ENCODE measurements around the gene INO80D.
"Not testable (repeated sequence)": the region's sequence is repeated elsewhere in the genome, so short reads cannot be mapped to it uniquely, and the experiment has no call there.

INO80D gene

GRCh38 chr2:206064077-206064476 is 21.9 kb downstream of the INO80D start:
- Histone ChIP-seq H3K27me3 (replicated peaks; ENCODE audit: control insufficient read depth, insufficient read depth, low read length, poor library complexity, severe bottlenecking) (no peaks in the 10 kb centered on the region), H3K9me3 (ENCODE audit: control insufficient read depth, low read length) (no peaks in the 10 kb centered on the region), H3K36me3 (ENCODE audit: control insufficient read depth, insufficient read depth, low read length) (peaks cover 19% of the 10 kb centered on the region), H3K4me3 (ENCODE audit: insufficient read depth, low read depth, low read length, poor library complexity, severe bottlenecking) (no peak overlapping the region), H3K4me1 (ENCODE audit: control insufficient read depth, insufficient read depth, low read length, poor library complexity, severe bottlenecking) (no peaks in the 10 kb centered on the region), H3K27ac (ENCODE audit: insufficient read depth, low read length, poor library complexity, severe bottlenecking) (no peak overlapping the region)
- no peak for DNase-seq

- Histone ChIP-seq H3K4me3 (ENCODE audit: insufficient read depth, low read depth, low read length, poor library complexity, severe bottlenecking) (no peak overlapping the region), H3K9me3 (ENCODE audit: control insufficient read depth, low read length) (no peaks in the 10 kb centered on the region), H3K36me3 (ENCODE audit: control insufficient read depth, insufficient read depth, low read length) (peaks cover 19% of the 10 kb centered on the region), H3K4me1 (ENCODE audit: control insufficient read depth, insufficient read depth, low read length, poor library complexity, severe bottlenecking) (no peaks in the 10 kb centered on the region), H3K27me3 (replicated peaks; ENCODE audit: control insufficient read depth, insufficient read depth, low read length, poor library complexity, severe bottlenecking) (no peaks in the 10 kb centered on the region), H3K27ac (ENCODE audit: insufficient read depth, low read length, poor library complexity, severe bottlenecking) (no peak overlapping the region)
- no peak for DNase-seq
These were observed 22.3 kb downstream of the INO80D start for GRCh38 chr2:206063635-206064034.

GRCh38 chr2:206062724-206063123 is 23.2 kb downstream of the INO80D start:
- H3K27me3 ChIP-seq (replicated peaks; ENCODE audit: control insufficient read depth, insufficient read depth, low read length, poor library complexity, severe bottlenecking) = no peaks in the 10 kb centered on the region
- no peaks in the 10 kb centered on the region for H3K9me3 ChIP-seq (ENCODE audit: control insufficient read depth, low read length)
- no peaks in the 10 kb centered on the region for H3K4me1 ChIP-seq (ENCODE audit: control insufficient read depth, insufficient read depth, low read length, poor library complexity, severe bottlenecking)
- no peak overlapping the region for H3K4me3 ChIP-seq (ENCODE audit: insufficient read depth, low read depth, low read length, poor library complexity, severe bottlenecking)
- H3K36me3 ChIP-seq (ENCODE audit: control insufficient read depth, insufficient read depth, low read length) = peaks cover 19% of the 10 kb centered on the region
- no peak overlapping the region for H3K27ac ChIP-seq (ENCODE audit: insufficient read depth, low read length, poor library complexity, severe bottlenecking)
- no peak for DNase-seq

- H3K4me3 ChIP-seq (ENCODE audit: insufficient read depth, low read depth, low read length, poor library complexity, severe bottlenecking) = no peak overlapping the region
- peaks cover 37% of the 10 kb centered on the region for H3K36me3 ChIP-seq (ENCODE audit: control insufficient read depth, insufficient read depth, low read length)
- H3K27me3 ChIP-seq (replicated peaks; ENCODE audit: control insufficient read depth, insufficient read depth, low read length, poor library complexity, severe bottlenecking) = no peaks in the 10 kb centered on the region
- no peaks in the 10 kb centered on the region for H3K9me3 ChIP-seq (ENCODE audit: control insufficient read depth, low read length)
- H3K4me1 ChIP-seq (ENCODE audit: control insufficient read depth, insufficient read depth, low read length, poor library complexity, severe bottlenecking) = no peaks in the 10 kb centered on the region
- no peak for DNase-seq
- no peak overlapping the region for H3K27ac ChIP-seq (ENCODE audit: insufficient read depth, low read length, poor library complexity, severe bottlenecking)
These were observed 29.7 kb downstream of the INO80D start for GRCh38 chr2:206056286-206056685.

GRCh38 chr2:206054952-206055351 is 31.0 kb downstream of the INO80D start:
- no peaks in the 10 kb centered on the region for H3K4me1 ChIP-seq (ENCODE audit: control insufficient read depth, insufficient read depth, low read length, poor library complexity, severe bottlenecking)
- no peaks in the 10 kb centered on the region for H3K27me3 ChIP-seq (replicated peaks; ENCODE audit: control insufficient read depth, insufficient read depth, low read length, poor library complexity, severe bottlenecking)
- peaks cover 36% of the 10 kb centered on the region for H3K36me3 ChIP-seq (ENCODE audit: control insufficient read depth, insufficient read depth, low read length)
- H3K27ac ChIP-seq (ENCODE audit: insufficient read depth, low read length, poor library complexity, severe bottlenecking) = no peak overlapping the region
- no peak for DNase-seq
- H3K9me3 ChIP-seq (ENCODE audit: control insufficient read depth, low read length) = no peaks in the 10 kb centered on the region
- H3K4me3 ChIP-seq (ENCODE audit: insufficient read depth, low read depth, low read length, poor library complexity, severe bottlenecking) = no peak overlapping the region

GRCh38 chr2:206051912-206052311 is 34.1 kb downstream of the INO80D start:
- H3K36me3 ChIP-seq (ENCODE audit: control insufficient read depth, insufficient read depth, low read length) = peaks cover 25% of the 10 kb centered on the region
- no peaks in the 10 kb centered on the region for H3K4me1 ChIP-seq (ENCODE audit: control insufficient read depth, insufficient read depth, low read length, poor library complexity, severe bottlenecking)
- DNase-seq = no peak
- H3K27me3 ChIP-seq (replicated peaks; ENCODE audit: control insufficient read depth, insufficient read depth, low read length, poor library complexity, severe bottlenecking) = no peaks in the 10 kb centered on the region
- H3K4me3 ChIP-seq (ENCODE audit: insufficient read depth, low read depth, low read length, poor library complexity, severe bottlenecking) = no peak overlapping the region
- no peaks in the 10 kb centered on the region for H3K9me3 ChIP-seq (ENCODE audit: control insufficient read depth, low read length)
- no peak overlapping the region for H3K27ac ChIP-seq (ENCODE audit: insufficient read depth, low read length, poor library complexity, severe bottlenecking)

- peaks cover 15% of the 10 kb centered on the region for H3K36me3 ChIP-seq (ENCODE audit: control insufficient read depth, insufficient read depth, low read length)
- no peak overlapping the region for H3K4me3 ChIP-seq (ENCODE audit: insufficient read depth, low read depth, low read length, poor library complexity, severe bottlenecking)
- no peaks in the 10 kb centered on the region for H3K9me3 ChIP-seq (ENCODE audit: control insufficient read depth, low read length)
- no peaks in the 10 kb centered on the region for H3K27me3 ChIP-seq (replicated peaks; ENCODE audit: control insufficient read depth, insufficient read depth, low read length, poor library complexity, severe bottlenecking)
- no peaks in the 10 kb centered on the region for H3K4me1 ChIP-seq (ENCODE audit: control insufficient read depth, insufficient read depth, low read length, poor library complexity, severe bottlenecking)
- DNase-seq = no peak
- H3K27ac ChIP-seq (ENCODE audit: insufficient read depth, low read length, poor library complexity, severe bottlenecking) = no peak overlapping the region
These were observed 36.6 kb downstream of the INO80D start for GRCh38 chr2:206049392-206049791.

- Histone ChIP-seq H3K27ac (ENCODE audit: insufficient read depth, low read length, poor library complexity, severe bottlenecking) (no peak overlapping the region), H3K4me3 (ENCODE audit: insufficient read depth, low read depth, low read length, poor library complexity, severe bottlenecking) (no peak overlapping the region), H3K27me3 (replicated peaks; ENCODE audit: control insufficient read depth, insufficient read depth, low read length, poor library complexity, severe bottlenecking) (no peaks in the 10 kb centered on the region), H3K9me3 (ENCODE audit: control insufficient read depth, low read length) (no peaks in the 10 kb centered on the region), H3K36me3 (ENCODE audit: control insufficient read depth, insufficient read depth, low read length) (peaks cover 20% of the 10 kb centered on the region), H3K4me1 (ENCODE audit: control insufficient read depth, insufficient read depth, low read length, poor library complexity, severe bottlenecking) (no peaks in the 10 kb centered on the region)
- DNase-seq = no peak
These were observed 40.7 kb downstream of the INO80D start for GRCh38 chr2:206045251-206045650.

- peaks cover 27% of the 10 kb centered on the region for H3K36me3 ChIP-seq (ENCODE audit: control insufficient read depth, insufficient read depth, low read length)
- no peak overlapping the region for H3K4me3 ChIP-seq (ENCODE audit: insufficient read depth, low read depth, low read length, poor library complexity, severe bottlenecking)
- H3K9me3 ChIP-seq (ENCODE audit: control insufficient read depth, low read length) = no peaks in the 10 kb centered on the region
These were observed 45.4 kb downstream of the INO80D start for GRCh38 chr2:206040525-206040924.

GRCh38 chr2:206035393-206035792 is 50.6 kb downstream of the INO80D start:
- H3K9me3 ChIP-seq (ENCODE audit: control insufficient read depth, low read length); DNase-seq; H3K27ac ChIP-seq (ENCODE audit: insufficient read depth, low read length, poor library complexity, severe bottlenecking); H3K4me1 ChIP-seq (ENCODE audit: control insufficient read depth, insufficient read depth, low read length, poor library complexity, severe bottlenecking); H3K4me3 ChIP-seq (ENCODE audit: insufficient read depth, low read depth, low read length, poor library complexity, severe bottlenecking); H3K27me3 ChIP-seq (replicated peaks; ENCODE audit: control insufficient read depth, insufficient read depth, low read length, poor library complexity, severe bottlenecking): not testable (repeated sequence)
- H3K36me3 ChIP-seq (ENCODE audit: control insufficient read depth, insufficient read depth, low read length) = peaks cover 23% of the 10 kb centered on the region

More at GRCh38 chr2:206040525-206040924, 45.4 kb downstream of the INO80D start:
- no peaks in the 10 kb centered on the region for H3K4me1 ChIP-seq (ENCODE audit: control insufficient read depth, insufficient read depth, low read length, poor library complexity, severe bottlenecking)
- no peaks in the 10 kb centered on the region for H3K27me3 ChIP-seq (replicated peaks; ENCODE audit: control insufficient read depth, insufficient read depth, low read length, poor library complexity, severe bottlenecking)
- H3K27ac ChIP-seq (ENCODE audit: insufficient read depth, low read length, poor library complexity, severe bottlenecking) = no peak overlapping the region
- no peak for DNase-seq

- H3K36me3 ChIP-seq (ENCODE audit: control insufficient read depth, insufficient read depth, low read length) = peaks cover 27% of the 10 kb centered on the region
- H3K9me3 ChIP-seq (ENCODE audit: control insufficient read depth, low read length); H3K4me3 ChIP-seq (ENCODE audit: insufficient read depth, low read depth, low read length, poor library complexity, severe bottlenecking); H3K4me1 ChIP-seq (ENCODE audit: control insufficient read depth, insufficient read depth, low read length, poor library complexity, severe bottlenecking); H3K27me3 ChIP-seq (replicated peaks; ENCODE audit: control insufficient read depth, insufficient read depth, low read length, poor library complexity, severe bottlenecking); H3K27ac ChIP-seq (ENCODE audit: insufficient read depth, low read length, poor library complexity, severe bottlenecking); DNase-seq: not testable (repeated sequence)
These were observed 52.5 kb downstream of the INO80D start for GRCh38 chr2:206033452-206033851.
